ENCODE results near the gene FCN1.

GRCh38 chr9:134908524-134909309, 9.0 kb downstream of the FCN1 start:
- TF ChIP-seq POLR2AphosphoS5 (IDR thresholded peaks at IDR 0.05; ENCODE audit: low read depth, low read length) (no peak), TAF1 (IDR thresholded peaks at IDR 0.05; ENCODE audit: borderline replicate concordance, insufficient read depth, low read length) (no peak)

Measured in PFSK-1 (cell line).